HG03135 (cell line): Measurements from ENCODE around the gene SH3BP5.
"Not testable (repeated sequence)": the region's sequence is repeated elsewhere in the genome, so short reads cannot be mapped to it uniquely, and the experiment has no call there.

Experiments used
- ATAC-seq: cut with Tn5 transposase; IDR thresholded peaks from one replicate; pipeline ENCODE4 v1.9.1; 2021; ENCODE audit warnings: mild to moderate bottlenecking, moderate library complexity; ENCODE audit not compliant: unreplicated experiment

The SH3BP5 gene

DNA sequence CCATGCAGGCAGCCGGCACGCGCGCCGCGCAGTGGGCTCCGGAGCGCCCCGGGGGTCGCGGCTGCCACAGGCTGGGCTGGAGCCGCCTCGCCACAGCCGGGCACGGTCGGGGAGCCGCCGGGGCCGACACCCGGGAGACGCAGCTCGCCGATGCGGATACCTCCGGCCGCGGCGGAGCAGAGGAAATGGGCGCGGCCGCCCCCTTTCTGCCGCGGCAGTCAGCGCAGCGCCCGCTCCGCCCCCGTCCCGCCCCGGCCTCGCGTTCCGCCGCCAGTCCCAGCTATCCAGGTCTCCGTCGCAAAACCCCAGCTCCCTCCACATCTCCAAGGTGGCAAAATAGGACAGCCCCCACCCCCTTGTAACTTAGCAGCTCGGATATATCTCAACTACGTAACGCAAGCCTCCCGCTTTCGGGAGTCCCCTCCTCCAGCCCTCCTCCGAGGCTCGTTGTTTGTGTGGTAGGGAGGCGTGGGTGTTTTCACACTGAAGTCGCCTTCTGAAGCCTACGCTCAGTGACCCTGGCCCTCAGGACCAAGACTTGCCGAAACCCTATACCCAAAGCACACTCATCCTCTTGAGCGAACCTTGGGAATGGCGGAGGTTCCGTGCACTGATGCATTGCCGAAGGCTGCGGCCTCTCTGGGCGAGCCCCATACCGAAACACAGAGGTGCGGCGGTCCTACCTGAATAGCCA lies at the start of gene SH3BP5:
SH3BP5 (minus strand) TSS at position 182 of the 694 bp plus-strand sequence; CDS start at position 4, 178 bp downstream.
- peak; percentile 78 for ATAC-seq

DNA sequence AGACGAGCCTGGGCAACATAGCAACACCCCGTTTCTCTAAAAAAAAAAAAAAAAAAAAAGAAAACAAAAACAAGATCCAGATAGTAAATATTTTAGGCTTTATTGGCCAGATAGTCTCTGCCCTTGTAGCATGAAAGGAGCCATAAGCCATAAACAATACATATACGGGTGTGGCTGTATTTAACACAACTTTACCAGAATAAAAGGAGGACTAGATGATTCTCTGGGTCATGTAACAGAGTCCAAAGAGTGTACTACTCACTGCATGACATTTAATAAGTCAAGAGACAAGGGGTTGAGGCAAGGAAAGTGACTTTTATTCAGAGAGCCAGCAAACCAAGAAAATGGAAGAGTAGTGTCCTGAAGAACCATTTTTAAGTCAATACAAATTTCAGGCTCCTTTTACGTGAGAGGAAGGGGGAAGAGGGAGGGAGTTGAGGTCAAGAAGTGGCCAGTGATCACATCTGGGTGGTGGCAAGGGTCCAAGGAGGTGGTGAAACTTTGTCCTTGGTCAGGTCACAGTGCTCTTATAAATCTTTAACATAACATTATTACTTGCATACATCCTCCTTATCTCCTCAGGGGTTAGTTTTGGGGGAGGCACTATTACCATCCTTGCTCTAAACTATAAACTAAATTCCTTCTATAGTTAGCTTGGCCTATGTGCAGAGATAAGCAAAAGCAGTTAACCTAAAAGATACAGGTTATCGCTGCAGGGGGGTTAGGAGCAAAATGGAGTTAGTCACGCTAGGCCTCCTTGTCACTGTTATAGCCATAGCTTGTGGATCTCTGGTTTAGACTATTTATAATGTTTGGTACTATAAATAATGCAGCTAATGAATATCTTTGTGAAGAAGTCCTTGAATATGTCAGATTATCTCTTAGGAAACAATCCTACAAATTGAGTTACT lies 48.8 kb upstream of the SH3BP5 start:
- no peak for ATAC-seq

GRCh38 chr3:15377961-15378791 lies 45.8 kb upstream of the SH3BP5 start:
- peak; percentile 86 for ATAC-seq

- ATAC-seq: no peak
Measured at GRCh38 chr3:15375461-15376000, 43.1 kb upstream of the SH3BP5 start.

DNA sequence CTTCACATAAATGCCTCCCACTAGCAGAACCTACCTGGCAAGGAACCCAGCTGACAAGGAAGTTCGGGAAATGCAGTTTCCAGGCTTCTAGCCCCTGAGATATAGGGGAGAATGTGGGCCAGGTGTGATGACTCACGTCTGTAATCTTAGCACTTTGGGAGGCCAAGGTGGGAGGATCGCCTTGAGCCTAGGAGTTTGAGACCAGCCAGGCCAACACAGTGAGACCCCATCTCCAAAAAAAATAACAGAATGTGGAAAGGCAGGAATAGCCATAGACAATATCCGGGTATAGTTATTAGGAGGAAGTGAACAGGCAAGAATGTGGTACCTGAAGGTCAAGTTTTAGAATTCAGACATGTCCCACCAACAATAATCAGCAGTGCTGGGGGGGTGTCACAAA lies 40.5 kb upstream of the SH3BP5 start:
- no peak for ATAC-seq

GRCh38 chr3:15368561-15369135 lies 36.3 kb upstream of the SH3BP5 start:
- no peak for ATAC-seq

DNA sequence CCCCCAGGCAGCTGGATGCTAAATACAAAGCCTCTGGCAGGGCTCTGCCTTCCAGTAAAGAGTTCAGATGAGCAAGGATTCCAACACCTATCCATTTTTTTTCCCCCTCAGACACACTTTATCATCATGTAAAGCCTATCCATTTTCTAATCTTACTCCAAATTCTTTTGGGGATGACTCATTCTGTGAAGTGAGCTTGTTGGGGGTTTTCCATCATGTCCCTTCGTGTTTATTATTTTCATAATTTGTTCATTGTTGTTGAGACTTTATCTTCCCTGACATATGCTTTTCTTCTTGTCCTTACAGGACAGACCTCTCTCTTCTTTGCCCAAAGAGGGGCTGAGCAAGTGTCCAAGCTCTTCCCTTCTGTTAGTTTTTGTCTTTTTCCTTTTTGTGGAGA lies 34.7 kb upstream of the SH3BP5 start:
- ATAC-seq: no peak

GRCh38 chr3:15364078-15364477 lies 31.7 kb upstream of the SH3BP5 start:
- ATAC-seq: not testable (repeated sequence)

DNA sequence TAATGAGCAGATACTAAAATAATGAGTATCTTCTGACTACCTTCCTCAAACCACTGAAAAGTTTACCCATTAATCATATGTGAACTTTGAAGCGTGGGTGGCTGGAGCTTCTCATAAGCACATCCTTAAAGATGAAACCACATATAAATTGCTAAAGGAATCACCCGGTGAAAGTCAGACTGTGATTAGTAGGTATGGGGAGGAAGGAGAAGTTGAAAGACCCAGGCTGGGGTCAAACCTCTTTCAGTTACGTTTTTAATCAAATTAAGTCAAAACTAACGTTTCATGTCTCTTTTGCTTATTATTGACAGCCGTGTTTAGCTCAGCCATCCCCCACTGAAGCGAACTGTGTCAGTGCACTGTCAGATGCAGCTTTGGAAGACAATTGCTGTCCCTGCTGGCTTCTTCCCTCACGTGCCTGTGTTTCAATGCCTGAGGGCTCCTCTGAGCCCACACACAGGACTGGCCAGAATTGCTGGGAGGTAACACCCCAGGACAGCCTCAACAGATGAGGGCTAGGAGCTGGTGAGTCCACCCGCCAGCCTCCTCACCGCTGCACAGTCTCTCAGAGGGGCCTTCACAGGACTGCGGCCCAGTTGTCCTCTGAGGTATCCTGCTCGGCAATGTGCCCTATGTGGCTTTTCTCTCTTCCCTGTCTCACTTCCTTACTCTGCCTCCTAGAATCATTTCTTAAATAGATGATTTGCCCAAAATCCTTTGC lies 29.3 kb upstream of the SH3BP5 start:
- ATAC-seq: peak; percentile 83

GRCh38 chr3:15360788-15361493 lies 28.6 kb upstream of the SH3BP5 start:
- ATAC-seq: peak; percentile 2

DNA sequence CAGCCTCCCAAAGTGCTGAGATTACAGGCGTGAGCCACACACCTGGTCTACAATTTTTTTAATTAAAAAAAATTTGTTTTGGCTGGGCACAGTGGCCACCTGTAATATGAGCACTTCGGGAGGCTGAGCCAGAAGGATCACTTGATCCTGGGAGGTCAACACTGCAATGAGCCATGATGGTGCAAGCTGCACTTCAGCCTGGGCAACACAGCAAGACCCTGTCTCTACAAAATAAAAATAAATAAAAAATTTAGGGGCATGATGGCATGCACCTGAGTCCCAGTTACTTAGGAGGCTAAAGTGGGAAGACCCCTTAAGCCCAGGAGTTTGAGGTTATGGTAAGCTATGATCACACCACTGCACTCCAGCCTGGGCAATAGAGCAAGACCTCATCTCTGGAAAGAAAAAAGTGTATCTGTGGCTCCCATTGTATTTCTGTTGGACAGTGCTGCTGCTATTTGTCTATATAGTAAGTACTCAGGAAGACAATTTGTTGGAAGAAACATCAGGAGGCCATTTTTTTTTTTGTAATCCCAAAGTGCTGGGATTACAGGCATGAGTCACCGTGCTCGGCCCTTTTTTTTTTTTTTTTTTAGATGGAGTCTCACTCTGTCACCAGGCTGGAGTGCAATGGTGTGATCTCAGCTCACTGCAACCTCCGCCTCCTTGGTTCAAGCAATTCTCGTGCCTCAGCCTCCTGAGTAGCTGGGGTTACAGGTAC lies 27.5 kb upstream of the SH3BP5 start:
- ATAC-seq: no peak

GRCh38 chr3:15356651-15357061 lies 24.3 kb upstream of the SH3BP5 start:
- ATAC-seq: not testable (repeated sequence)

DNA sequence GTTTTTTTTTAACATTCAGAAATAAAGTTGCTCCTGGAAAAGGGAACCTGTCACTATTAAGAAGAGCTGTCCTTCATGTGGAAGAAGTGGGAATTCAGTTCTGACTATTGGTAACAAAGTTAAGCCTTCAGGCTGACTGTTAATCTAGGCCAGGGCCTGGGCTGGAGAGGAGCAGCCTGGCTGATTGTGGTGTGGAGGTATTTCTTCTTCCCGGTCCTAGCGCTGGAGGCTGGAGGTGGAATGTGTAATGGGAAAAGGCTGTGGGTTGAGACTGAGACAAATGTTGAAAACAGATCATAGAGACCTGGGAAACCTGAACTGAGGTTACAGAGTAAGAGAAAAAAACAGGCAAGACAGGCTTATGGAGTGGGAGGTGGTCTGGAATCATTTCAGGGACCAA lies 23.8 kb upstream of the SH3BP5 start:
- ATAC-seq: no peak

DNA sequence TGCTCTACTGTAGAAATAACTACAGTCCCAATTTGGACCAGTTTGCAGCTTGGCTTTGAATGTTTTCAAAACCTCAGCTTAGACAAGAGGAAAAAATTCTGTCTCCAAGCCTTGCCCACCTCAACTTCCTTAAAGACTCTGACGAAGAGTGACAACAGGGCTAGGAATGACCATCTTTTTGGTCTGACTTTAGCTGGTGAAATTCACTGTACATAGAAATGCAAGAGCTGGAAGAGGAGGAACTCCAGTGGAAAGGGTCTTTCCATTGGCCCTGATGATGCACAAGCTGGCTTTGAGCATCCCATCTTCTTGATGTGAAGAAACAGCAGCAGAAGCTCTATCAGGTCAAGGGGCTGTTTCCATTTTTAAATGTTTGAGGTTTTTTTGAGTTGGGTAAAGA lies 22.7 kb upstream of the SH3BP5 start:
- no peak for ATAC-seq

DNA sequence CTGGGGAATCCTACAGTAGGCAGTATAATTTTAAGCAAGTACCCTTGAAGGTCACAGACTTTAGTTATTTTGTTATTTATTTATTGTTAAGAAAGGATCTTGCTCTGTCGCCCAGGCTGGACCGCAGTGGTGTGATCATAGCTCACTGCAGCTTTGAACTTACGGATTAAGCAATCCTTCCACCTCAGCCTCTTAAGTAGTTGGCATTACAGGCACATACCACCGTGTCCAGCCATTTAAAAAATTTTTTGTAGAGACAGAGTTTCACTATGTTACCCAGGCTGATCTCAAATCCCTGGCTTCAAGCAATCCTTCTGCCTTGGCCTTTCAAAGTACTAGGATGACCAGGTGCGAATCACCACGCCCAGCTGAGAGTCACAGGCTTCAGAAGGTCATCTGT lies 22.1 kb upstream of the SH3BP5 start:
- no peak for ATAC-seq

DNA sequence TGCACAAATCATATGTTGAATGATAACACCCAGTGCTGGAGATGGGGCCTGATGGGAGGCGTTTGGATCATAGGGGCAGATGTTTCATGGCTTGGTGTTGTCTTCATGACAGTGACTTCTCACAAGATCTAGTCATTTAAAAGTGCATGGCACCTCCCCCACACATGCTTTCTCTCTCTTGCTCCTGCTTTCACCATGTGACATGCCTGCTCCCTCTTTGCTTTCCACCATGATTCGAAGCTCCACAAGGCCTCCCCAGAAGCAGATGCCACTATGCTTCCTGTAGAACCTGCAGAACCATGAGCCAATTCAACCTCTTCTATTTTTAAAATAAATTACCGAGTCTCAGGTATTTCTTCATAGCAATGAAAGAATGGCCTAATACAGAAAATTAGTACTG lies 17.8 kb upstream of the SH3BP5 start:
- no peak for ATAC-seq

- not testable (repeated sequence) for ATAC-seq
Measured at GRCh38 chr3:15349438-15349837, 17.1 kb upstream of the SH3BP5 start.

GRCh38 chr3:15348246-15348645 lies 15.9 kb upstream of the SH3BP5 start:
- no peak for ATAC-seq

DNA sequence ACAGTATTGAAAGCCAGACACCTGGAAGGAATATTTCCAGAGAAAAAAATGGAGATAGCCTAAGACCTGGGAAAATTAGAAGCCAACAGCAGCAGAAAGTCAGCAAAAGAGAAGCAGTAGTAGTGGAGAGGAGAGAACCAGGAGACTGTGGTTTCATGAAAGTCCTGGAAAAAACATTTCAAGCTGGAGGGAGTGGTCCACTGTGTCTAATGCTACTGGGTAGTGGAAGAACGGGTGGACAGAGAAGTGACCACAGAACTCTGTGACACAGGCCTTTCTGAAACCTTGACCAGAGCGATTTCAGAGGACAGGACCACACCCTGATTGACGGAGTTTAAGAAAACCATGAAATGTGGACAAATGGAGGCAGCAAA lies 15.3 kb upstream of the SH3BP5 start:
- ATAC-seq: no peak
